SHP77 treated with DMSO at 0.1 percent for 48 hours (cell line): ENCODE measurements around the gene CYTH4.

Experiments used
- DNase-seq: peaks from one replicate; lab custom pipeline; 2025; lab: John Stamatoyannopoulos, UW

CYTH4 gene

DNA sequence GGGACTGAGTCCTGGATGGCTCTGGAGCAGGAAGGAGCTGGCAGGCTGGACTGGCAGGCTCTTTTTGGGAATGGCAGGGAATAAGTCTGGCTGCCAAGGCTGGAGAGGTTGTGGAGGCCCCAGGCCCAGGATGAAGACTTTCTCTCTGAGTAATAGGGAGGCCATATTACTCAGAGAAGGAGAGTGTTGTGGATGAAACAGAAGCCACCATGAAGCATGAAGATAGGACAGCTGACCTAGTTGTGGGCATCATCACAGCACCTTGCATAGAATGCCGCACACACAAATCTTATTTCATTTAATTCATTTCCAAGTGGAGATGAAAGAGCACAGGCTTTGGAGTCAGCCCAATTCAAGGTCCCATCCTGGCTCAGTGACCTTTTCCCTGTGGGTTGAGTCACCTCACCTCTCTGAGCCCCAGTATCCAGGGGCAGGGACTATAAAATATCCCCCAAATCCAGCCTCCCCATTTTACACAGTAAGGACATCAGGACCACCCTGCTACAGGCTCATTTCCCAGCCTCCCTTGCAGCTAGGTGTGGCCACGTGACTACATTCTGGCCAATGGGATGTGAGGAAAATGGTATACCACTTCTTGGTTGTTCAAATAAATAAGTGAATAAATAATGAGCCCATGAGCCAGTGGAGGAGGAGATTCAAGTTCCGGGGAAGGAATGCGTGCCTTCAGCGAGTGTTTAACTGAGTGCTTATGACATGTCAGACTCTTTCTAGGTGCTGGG, 9.4 kb downstream of the CYTH4 start:
- DNase-seq = no peak

- DNase-seq = no peak
Observed at GRCh38 chr22:37292641-37293040, 10.3 kb downstream of the CYTH4 start.

DNA sequence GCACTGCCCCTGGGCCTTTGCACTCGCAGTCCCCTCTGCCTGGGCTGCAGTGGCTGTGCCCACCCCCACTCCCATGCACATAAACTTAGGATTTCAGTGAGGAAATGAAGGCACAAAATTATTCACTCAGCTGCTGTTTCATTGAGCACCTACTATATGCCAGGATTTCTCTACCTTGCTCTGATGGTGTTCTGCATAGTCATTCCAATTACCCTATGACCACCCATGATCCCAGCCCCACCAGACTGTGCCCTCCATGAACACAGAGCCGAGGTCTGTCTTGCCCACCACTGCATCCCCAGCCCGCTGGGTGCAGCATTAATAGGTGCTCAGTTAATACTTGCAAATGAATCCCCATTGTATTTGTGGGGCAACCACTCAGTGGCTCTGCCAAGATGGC, 10.9 kb downstream of the CYTH4 start:
- DNase-seq = no peak

DNA sequence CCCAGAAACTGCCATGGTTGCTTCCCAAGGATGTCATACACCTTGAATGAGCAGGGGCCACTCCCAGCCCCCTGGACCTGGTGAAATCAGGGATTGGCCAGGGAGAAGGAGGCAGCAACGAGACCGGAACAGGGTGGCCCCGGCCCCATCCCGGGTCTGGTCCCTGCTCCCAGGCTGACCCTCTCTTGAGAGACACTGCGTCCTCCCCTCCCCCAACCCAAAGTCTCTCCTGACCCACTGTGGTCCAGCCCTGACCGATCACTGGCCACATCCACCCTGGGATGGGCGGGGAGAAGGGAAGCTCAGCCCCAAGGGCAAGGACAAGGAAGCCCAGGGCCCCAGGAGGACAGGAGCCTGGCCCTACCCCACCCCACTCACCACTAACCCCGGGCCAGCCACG, 12.4 kb downstream of the CYTH4 start:
- DNase-seq = no peak

DNA sequence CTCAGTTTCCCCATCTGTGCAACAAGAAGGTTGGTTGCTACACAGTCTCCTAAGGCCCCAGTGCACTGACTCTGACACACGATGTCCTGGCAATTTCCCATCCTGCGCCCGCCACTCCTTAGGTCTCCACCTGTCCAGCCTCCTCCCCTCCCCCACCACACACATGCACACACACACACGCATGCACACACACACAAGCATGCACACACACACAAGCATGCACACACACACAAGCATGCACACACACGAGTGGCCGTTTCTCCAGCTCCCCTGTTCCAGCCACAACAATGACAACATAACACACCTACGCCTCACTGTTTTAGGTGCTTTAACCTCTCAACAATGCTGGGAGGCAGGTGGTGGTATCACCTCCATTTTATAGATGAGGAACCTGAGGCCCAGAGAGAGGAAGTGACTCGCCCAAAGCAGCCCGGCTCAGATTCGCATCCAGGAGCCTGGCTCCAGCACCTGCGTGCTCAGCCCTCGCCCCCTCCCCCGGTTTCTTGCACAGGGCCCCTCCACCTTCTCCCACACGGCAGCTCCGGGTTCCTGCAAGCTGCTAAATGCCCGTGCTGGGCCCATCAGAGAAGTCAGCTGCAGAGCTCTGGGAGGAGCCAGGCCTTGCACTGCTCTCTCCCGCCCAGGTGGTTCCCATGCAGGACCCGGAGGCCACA, 13.0 kb downstream of the CYTH4 start:
- no peak for DNase-seq

DNA sequence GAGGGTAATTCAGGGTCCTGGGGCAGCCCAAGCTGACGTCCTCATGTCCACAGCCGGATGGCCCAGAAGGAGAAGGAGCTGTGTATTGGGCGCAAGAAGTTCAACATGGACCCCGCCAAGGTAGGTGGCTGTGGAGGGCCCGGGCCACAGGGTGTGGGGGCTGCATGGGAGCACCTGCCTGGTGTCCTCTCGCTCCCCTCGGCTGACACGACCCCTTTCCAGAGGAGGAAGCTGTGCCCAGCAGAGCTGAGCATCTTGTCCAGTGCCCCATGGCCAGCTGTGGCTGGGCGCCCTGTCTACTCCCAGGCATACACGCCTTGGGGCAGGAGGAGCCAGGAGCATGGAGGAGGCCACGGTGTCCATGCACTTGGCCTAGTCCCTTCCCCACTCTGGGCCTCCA, 13.6 kb downstream of the CYTH4 start:
- DNase-seq = no peak

DNA sequence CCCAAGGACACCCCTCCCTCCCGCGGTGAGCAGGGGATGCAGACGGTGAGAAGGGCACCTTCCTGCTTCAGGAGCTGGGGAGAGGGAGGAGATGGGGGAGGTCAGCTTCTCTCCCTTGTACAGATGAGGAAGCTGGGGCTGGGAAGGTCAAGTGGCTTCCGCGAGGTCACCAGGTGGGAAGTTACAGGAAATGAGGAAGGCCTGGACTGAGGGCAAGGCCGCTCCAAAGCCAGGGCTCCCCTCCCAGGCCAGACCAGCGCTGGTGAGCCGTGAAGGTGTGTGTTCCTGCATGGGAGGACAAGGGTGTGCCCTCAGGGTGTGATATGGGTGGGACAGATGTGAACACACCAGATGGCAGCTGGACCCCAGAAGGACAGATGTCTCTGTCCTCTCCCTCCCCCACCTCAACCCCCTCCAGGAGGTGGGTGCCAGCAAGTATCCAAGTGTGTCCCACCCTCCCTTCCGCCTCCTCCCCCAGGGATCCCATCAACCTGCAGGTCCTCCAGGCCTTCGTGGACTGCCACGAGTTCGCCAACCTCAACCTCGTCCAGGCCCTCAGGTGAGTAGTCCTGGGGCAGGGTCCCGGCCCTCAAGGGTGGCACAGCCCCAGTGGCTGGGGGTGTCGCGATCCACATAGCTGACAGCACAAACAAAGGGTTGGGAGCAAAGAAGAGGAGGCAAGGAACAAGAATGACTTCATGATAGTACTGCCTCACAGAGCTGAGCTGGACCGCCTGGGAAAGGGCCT, 16.6 kb downstream of the CYTH4 start:
- DNase-seq = no peak

GRCh38 chr22:37299969-37300509, 17.7 kb downstream of the CYTH4 start:
- DNase-seq = no peak

DNA sequence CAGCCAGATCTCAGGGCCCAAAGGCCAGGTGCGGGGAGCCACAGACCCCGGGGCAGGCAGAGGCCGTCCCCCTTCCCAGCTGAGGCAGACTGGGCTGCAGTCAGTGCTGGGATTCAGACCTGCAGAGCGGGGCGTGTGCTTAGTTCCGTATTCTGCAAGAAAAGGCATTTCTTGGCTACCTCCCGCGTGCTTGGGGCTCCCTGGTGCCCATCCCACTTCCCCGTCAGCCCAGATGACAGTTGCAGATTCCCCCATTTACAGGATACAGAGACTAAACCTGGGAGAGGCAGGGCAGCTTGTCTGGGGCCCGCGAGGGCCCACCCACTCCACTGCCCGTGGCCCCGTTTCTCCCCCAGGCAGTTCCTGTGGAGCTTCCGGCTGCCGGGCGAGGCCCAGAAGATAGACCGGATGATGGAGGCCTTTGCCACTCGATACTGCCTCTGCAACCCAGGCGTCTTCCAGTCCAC, 18.3 kb downstream of the CYTH4 start:
- no peak for DNase-seq

- no peak for DNase-seq
Observed at GRCh38 chr22:37301144-37301830, 19.0 kb downstream of the CYTH4 start.

DNA sequence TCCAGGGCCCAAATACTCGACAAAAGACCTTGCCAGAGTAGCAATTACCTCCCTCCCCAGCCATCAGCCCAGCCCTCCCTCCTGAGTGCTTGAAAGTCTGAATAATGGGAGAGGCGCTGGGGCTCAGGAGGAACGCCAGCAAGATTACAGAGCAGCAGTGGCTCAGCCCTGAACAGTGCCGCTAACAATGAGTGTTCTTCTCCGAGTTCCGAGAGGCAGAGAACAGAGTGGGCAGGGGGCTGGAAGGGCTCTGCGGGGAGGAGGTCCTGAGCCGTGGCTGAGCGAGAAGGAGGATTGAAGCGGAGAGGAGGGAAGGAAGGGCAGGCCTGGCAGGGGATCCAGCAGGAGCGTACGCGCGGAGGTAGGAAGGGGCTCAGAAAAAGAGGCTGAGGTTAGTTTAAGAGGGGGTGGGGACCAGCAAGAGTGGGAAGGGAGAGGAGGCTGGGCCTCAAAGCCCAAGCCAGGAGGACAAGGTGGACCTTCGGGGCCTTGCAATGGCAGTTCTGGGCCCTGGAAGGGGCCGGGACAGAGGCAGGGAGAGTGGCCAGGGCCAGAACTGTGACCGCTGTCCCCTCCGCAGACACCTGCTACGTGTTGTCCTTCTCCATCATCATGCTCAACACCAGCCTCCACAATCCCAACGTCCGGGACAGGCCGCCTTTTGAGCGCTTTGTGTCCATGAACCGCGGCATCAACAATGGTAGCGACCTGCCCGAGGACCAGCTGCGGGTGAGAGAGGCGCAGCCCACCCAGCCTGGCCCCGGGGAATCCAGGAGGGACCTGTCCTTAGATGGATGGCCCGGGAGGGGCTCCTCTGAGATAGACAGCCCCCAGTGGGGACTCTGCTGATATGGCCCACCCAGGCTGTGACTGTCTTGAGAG, 20.6 kb downstream of the CYTH4 start:
- no peak for DNase-seq

DNA sequence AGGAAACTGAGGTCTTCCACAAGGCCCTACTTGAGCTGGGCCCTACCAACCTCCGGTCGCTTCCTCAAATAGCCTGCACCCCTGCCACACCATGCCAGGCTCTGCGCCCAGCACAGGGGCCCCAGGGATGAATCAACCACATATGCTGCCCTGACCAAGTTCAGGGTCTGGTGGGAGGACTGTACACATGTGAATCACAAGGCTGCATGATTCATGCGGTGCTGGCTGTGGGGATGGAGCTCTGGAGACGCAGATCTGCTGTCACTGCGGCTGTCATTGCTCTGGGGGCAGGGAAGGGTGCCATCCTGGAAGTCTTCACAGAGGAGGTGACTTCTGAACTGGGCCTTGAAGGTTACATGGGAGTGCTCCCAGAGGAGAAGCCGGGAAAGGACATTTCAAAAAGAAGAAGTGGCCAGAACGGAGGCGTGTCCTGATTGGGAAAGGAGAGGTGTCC, 21.5 kb downstream of the CYTH4 start:
- no peak for DNase-seq

DNA sequence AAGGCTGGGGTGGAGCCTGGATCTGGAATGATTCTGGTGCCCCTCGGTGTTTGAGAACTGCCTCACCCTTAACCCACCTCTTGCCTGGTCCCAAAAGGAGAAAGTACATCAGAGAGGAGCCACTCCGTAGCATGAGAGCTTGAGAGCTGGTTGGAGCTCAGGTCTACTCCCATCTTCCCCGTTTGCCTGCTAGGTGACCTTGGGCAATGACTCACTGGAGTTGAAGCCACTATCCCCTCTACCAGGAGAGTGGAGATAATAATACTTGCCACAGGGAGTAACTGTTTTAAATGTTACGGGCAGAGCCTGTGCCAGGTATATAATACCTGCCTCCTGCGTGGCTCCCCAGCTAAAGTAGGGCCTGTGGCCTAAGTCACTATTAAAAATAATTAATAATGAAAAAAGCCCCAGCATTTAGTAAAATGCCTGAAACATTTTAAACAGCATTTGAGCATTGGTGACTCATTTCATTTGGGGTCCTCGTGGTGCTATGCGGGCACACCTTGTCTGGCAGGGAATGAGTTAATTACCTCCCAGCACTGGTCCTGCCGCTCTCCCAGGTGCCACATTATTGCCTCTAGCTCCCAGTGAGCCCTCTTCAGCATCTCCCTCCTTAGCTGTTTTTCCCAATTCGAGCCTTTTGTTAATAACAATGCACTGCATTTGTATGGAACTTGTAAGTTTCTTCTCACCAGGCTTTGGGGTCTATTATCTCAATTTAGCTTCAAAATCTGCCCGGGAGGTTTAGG, 22.5 kb downstream of the CYTH4 start:
- DNase-seq = no peak

DNA sequence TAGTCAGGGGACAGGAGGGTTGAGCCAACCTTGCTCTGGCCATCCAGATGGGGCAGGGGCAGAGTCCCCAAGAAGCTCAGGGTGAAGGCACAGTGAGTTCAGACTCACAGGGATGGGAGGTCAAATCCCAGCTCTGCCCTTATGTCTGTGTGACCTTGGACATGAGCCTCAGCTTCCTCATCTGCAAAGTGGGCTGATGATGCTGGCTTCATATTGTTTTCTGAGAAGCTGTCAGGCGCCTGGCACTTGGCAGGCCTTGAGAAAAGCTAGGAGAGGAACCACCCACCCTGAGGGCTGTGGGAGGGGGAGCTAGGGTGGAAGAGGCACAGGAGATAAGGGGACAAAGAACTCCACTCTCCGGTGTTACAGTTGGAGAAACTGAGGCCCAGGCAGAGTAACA, 23.6 kb downstream of the CYTH4 start:
- DNase-seq = no peak

DNA sequence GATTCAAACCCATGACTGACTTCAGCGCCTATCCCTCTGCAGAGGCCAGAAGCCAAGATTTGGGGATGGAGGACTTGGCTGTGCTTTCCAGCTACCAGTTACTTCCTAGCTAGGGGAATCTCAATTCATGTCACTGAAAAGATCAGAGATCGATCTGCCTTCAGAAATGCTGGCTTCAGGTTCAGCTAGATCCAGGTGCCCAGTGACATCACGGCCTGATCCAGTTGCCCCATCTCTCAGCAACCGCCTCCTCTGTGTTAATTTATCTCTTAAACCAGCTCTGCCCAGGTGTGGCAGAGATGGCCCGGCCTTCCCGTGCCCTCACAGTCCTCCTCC, 24.2 kb downstream of the CYTH4 start:
- no peak for DNase-seq

DNA sequence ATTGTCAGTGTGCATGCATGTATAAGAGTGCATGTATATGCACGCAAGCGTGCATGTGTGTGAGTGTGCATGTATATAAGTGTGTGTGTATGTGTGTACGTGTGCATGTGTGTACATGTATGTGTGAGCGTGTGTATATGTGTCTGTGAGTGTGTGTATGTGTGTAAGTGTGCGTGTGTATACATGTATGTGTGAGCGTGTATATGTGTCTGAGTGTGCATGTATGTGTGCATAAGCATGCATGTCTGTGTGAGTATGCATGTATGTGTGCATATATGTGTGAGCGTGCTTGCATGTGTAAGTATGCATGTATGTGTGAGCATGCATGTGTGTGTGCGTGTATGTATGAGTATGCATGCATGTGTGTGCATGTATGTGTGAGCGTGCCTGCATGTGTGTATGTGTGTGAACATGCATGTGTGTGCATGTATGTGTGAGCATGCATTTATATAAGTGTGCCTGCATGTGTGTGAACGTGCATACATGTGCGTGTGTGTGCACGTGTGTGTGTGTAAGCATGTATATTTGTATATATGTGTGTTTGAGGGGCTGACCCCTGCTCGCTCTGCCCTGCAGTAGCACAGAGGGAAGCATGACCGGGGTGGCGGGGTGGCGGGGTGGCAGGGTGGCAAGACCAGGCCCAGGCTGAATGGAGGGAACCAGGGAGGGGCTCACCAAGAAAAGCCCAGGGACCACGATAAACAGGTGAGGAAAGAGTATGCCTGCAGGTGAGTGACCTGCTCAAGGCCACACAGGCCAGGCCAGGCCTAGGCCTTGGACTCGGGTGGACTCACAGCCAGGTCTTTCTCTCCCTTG, 26.3 kb downstream of the CYTH4 start:
- no peak for DNase-seq

GRCh38 chr22:37309211-37310074, 27.1 kb downstream of the CYTH4 start:
- DNase-seq = no peak

GRCh38 chr22:37310075-37310606, 27.8 kb downstream of the CYTH4 start:
- DNase-seq = no peak
